GM12878 (cell line): ENCODE data around the gene METTL23. TPM values are rescaled to one million over a fixed set of nuclear protein-coding genes. Genes with fewer than 3 reads are reported as not detected.

Source experiments
- CBX5 ChIP-seq: sonication (generic); IDR thresholded peaks from 2 replicates; pipeline ENCODE4 v1.6.1; 2016; ENCODE audit warnings: low read depth, moderate library complexity, mild to moderate bottlenecking, inconsistent platforms
- CTCF ChIP-seq, 3 experiments: IDR thresholded peaks in 2 of 3; conservative IDR thresholded peaks in 1 of 3; 2 replicates each; pipeline ENCODE4 v1.5.1; 2011; ENCODE audit warnings: low read depth in 3 of 3, low read length in 3 of 3, mild to moderate bottlenecking in 3 of 3, control low read depth in 2 of 3, moderate library complexity in 2 of 3, inconsistent platforms in 1 of 3, mixed read lengths in 1 of 3; ENCODE audit not compliant: control insufficient read depth in 2 of 3, insufficient read depth in 1 of 3; ENCODE audit errors: extremely low read depth in 1 of 3
- E4F1 ChIP-seq: fragments of 450-650 bp; IDR thresholded peaks from 2 replicates; pipeline ENCODE4 v1.6.1; 2018; ENCODE audit warnings: borderline replicate concordance, mild to moderate bottlenecking; ENCODE audit not compliant: partially characterized antibody
- GATAD2B ChIP-seq: fragments of 450-650 bp; conservative IDR thresholded peaks from 2 replicates; pipeline ENCODE4 v1.6.1; 2017; ENCODE audit warnings: low read depth, mild to moderate bottlenecking, moderate library complexity
- IKZF2 ChIP-seq, 2 experiments: fragments of 450-650 bp; IDR thresholded peaks; 2 replicates each; pipeline ENCODE4 v1.6.1; 2017; ENCODE audit warnings: mild to moderate bottlenecking in 2 of 2, moderate library complexity in 2 of 2
- KAT2A ChIP-seq: conservative IDR thresholded peaks from 2 replicates; pipeline ENCODE4 v1.6.1; 2011; ENCODE audit warnings: low read depth, low read length; ENCODE audit not compliant: control insufficient read depth
- MEF2B ChIP-seq: fragments of 450-650 bp; IDR thresholded peaks from 2 replicates; pipeline ENCODE4 v1.6.1; 2018; ENCODE audit warnings: mild to moderate bottlenecking, moderate library complexity; ENCODE audit not compliant: partially characterized antibody, poor library complexity, severe bottlenecking
- MXI1 ChIP-seq: fragments of 150-350 bp; IDR thresholded peaks from 2 replicates; pipeline ENCODE4 v1.6.1; 2011; ENCODE audit warnings: low read depth, mild to moderate bottlenecking, inconsistent platforms, low read length, improper control_type of control experiment
- MYC ChIP-seq: IDR thresholded peaks from 2 replicates; pipeline ENCODE4 v1.6.1; 2011; ENCODE audit warnings: mild to moderate bottlenecking, low read length, moderate library complexity, inconsistent platforms; ENCODE audit not compliant: insufficient read depth, insufficient replicate concordance, insufficient read length, severe bottlenecking
- PAX5 ChIP-seq: IDR thresholded peaks from 2 replicates; pipeline ENCODE4 v1.6.1; 2011; ENCODE audit warnings: low read depth, low read length, borderline replicate concordance
- PML ChIP-seq: IDR thresholded peaks from 2 replicates; pipeline ENCODE4 v1.6.1; 2012; ENCODE audit warnings: low read length, inconsistent platforms
- POLR2A ChIP-seq: IDR thresholded peaks from 2 replicates; pipeline ENCODE4 v1.6.1; 2011; ENCODE audit warnings: low read depth, mild to moderate bottlenecking, low read length
- POLR2AphosphoS5 ChIP-seq: IDR thresholded peaks from 2 replicates; pipeline ENCODE4 v1.6.1; 2011; ENCODE audit warnings: mild to moderate bottlenecking, low read length, inconsistent platforms
- SREBF2 ChIP-seq: IDR thresholded peaks from 2 replicates; pipeline ENCODE4 v1.6.1; 2012; ENCODE audit warnings: mild to moderate bottlenecking, low read length
- ZBTB11 ChIP-seq: fragments of 450-650 bp; formaldehyde crosslinking; IDR thresholded peaks from 2 replicates; pipeline ENCODE4 v1.5.0; 2022; ENCODE audit warnings: mild to moderate bottlenecking, missing genetic modification characterization
- ZNF217 ChIP-seq: fragments of 450-650 bp; IDR thresholded peaks from 2 replicates; pipeline ENCODE4 v1.6.1; 2017; ENCODE audit warnings: antibody characterized with exemption, mild to moderate bottlenecking
- ZNF592 ChIP-seq: fragments of 450-650 bp; IDR thresholded peaks from 2 replicates; pipeline ENCODE4 v1.6.1; 2017; ENCODE audit warnings: mild to moderate bottlenecking, moderate library complexity
- polyA plus RNA-seq, 11 experiments: library from polyadenylated mRNA; depleted of rRNA in 4 of 11; unstranded in 6 of 11; stranded (reverse) in 5 of 11; fragments of >200 nt; fragmentation: Nextera tagmentation in 4 of 11; fragmentation: Illumina TruSeq in 1 of 11; extraction: Ambion mirVana in 4 of 11; extraction: Trizol in 1 of 11; gene quantifications; 1 replicate in 1 of 11; 2 replicates in 10 of 11; pipeline versions ENCODE4 v1.2.1 to v1.2.3, GENCODE V29; 2011 to 2016; ENCODE audit warnings: inconsistent platforms in 2 of 11, missing spikeins in 2 of 11, low read depth in 1 of 11
- total RNA-seq, 4 experiments: library from RNA; depleted of rRNA in 3 of 4; stranded (reverse); fragments of >200 nt in 3 of 4; fragmentation: Illumina TruSeq in 1 of 4; extraction: Trizol in 1 of 4; gene quantifications; 2 replicates each; pipeline versions ENCODE4 v1.2.1 to v1.2.3, GENCODE V29; 2013 to 2021

The METTL23 gene
- total and polyA plus RNA-seq, 10 of the 15 experiments (the other 5 are each of a cell fraction or from before 2014, with no cell fraction given): 25.6 to 61.5 (median 30.9) TPM

GRCh38 chr17:76736349-76737081 lies 9.9 kb downstream of the METTL23 start (continued):
- TF ChIP-seq POLR2A: peak; percentile 20
- peak; percentile 8 for TF ChIP-seq MEF2B
- TF ChIP-seq SREBF2: no peak
- TF ChIP-seq PML: no peak
- TF ChIP-seq POLR2AphosphoS5: 0 out of 2 replicates have a peak, but pooled peaks have one; percentile 19
- peak; percentile 30 for TF ChIP-seq MYC
- peak; percentile 59; the same call in 1 of the 2 replicates for TF ChIP-seq ZNF592
- TF ChIP-seq CBX5: no peak
- TF ChIP-seq E4F1: no peak
- TF ChIP-seq KAT2A: no peak
- no peak for TF ChIP-seq ZNF217
- TF ChIP-seq MXI1: peak; percentile 63
- peak; percentile 20; the same call in 1 of the 2 replicates for TF ChIP-seq PAX5
- TF ChIP-seq CTCF (IDR thresholded peaks at IDR 0.05 in 2 of 3, conservative IDR thresholded peaks at IDR 0.05 in 1 of 3; ENCODE audit: control insufficient read depth in 2 of 3, extremely low read depth in 1 of 3, insufficient read depth in 1 of 3, low read depth in 3 of 3, low read length in 3 of 3): peak in 1 of 3 experiments; percentile 23; a peak in 1 of 6 replicates
- no peak for TF ChIP-seq IKZF2 (IDR thresholded peaks at IDR 0.05)
- no peak for TF ChIP-seq ZBTB11 (CRISPR knock-in tag)
- peak; percentile 37; the same call in 1 of the 2 replicates for TF ChIP-seq GATAD2B
